ENCODE results near the gene CPA4.
"Not testable (repeated sequence)": the region's sequence is repeated elsewhere in the genome, so short reads cannot be mapped to it uniquely, and the experiment has no call there.

The CPA4 gene

DNA sequence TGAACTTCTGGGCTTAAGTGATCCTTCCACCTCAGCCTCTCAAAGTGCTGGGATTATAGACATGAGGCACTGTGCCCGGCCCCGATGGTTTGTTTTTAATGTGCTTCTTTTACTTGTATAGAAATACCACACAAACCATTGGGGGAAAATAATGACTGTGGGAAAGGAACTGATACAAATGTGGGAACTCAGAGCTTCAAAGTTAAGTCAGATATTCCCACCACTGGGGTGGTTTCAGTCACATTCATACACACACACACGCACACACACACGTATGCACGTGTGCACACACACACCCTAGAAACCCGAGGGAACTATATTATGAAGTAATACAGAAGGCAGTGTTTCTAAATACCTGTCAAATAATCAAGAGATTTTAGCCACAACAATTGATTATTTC, 17.0 kb downstream of the CPA4 start:
- H3K4me3 ChIP-seq (ENCODE audit: low read depth, low read length) = no peak overlapping the region
- TF ChIP-seq POLR2A (IDR thresholded peaks at IDR 0.05; ENCODE audit: extremely low read depth, insufficient read length) (no peak), MYC (IDR thresholded peaks at IDR 0.05; ENCODE audit: low read depth, low read length) (no peak)
- TF ChIP-seq, protein P1, sequence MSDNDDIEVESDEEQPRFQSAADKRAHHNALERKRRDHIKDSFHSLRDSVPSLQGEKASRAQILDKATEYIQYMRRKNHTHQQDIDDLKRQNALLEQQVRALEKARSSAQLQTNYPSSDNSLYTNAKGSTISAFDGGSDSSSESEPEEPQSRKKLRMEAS (IDR thresholded peaks at IDR 0.05; ENCODE audit: low read depth, low read length) = no peak
- TF ChIP-seq, protein P2, sequence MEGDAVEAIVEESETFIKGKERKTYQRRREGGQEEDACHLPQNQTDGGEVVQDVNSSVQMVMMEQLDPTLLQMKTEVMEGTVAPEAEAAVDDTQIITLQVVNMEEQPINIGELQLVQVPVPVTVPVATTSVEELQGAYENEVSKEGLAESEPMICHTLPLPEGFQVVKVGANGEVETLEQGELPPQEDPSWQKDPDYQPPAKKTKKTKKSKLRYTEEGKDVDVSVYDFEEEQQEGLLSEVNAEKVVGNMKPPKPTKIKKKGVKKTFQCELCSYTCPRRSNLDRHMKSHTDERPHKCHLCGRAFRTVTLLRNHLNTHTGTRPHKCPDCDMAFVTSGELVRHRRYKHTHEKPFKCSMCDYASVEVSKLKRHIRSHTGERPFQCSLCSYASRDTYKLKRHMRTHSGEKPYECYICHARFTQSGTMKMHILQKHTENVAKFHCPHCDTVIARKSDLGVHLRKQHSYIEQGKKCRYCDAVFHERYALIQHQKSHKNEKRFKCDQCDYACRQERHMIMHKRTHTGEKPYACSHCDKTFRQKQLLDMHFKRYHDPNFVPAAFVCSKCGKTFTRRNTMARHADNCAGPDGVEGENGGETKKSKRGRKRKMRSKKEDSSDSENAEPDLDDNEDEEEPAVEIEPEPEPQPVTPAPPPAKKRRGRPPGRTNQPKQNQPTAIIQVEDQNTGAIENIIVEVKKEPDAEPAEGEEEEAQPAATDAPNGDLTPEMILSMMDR (IDR thresholded peaks at IDR 0.05; ENCODE audit: low read depth, low read length) = no peak
- no peak for DNase-seq (ENCODE audit: low read depth)

DNA sequence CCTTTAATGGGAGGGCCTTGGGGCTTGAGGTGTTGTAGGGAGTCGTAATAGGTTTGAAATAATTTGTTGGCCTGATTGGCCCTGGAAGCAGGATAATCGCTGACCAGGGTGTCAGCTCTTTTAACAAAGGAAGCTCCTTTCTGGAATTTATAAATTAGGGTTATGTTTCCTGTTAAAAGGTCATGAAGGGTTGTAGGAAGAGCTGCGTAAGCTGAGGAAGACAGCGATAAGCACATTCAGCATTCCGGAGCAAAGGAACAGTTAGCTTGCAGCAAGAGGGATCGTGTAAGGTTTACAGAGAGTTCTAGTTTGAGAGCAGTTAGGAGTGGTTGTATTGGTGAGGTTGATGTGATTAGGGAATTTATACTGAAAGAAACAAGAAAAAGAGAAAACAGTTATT, 21.3 kb downstream of the CPA4 start:
- H3K4me3 ChIP-seq (ENCODE audit: low read depth, low read length) = no peak overlapping the region
- no peak for DNase-seq (ENCODE audit: low read depth)
- no peak for TF ChIP-seq POLR2A (IDR thresholded peaks at IDR 0.05; ENCODE audit: extremely low read depth, insufficient read length)
- no peak for TF ChIP-seq MYC (IDR thresholded peaks at IDR 0.05; ENCODE audit: low read depth, low read length)
- TF ChIP-seq, protein P2 (IDR thresholded peaks at IDR 0.05; ENCODE audit: low read depth, low read length) = no peak
- TF ChIP-seq, protein P1 (IDR thresholded peaks at IDR 0.05; ENCODE audit: low read depth, low read length) = no peak

DNA sequence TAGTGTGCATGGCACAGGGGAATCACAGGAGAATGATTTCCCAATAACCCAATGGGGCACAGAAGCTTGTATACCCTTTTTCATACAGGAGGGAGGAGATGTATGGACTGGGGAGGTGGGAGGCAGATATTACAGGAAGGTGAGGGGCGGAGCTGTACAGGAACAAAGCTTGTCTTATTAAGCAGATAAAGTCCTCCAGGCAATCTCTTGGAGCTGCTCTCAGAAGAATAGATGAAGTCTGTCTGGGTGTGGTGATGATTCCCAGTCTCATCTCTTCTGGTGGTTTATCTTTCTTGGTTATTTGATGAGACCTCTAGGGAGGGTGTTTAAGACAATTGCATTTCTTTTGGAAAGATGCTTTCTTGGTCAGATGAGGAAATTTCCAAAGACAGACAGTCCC, 26.6 kb downstream of the CPA4 start:
- H3K4me3 ChIP-seq (ENCODE audit: low read depth, low read length) = no peak overlapping the region
- no peak for TF ChIP-seq POLR2A (IDR thresholded peaks at IDR 0.05; ENCODE audit: extremely low read depth, insufficient read length)
- TF ChIP-seq MYC (IDR thresholded peaks at IDR 0.05; ENCODE audit: low read depth, low read length) = no peak
- TF ChIP-seq, protein P1 (IDR thresholded peaks at IDR 0.05; ENCODE audit: low read depth, low read length) = no peak
- TF ChIP-seq, protein P2 (IDR thresholded peaks at IDR 0.05; ENCODE audit: low read depth, low read length) = no peak
- DNase-seq (ENCODE audit: low read depth) = no peak

DNA sequence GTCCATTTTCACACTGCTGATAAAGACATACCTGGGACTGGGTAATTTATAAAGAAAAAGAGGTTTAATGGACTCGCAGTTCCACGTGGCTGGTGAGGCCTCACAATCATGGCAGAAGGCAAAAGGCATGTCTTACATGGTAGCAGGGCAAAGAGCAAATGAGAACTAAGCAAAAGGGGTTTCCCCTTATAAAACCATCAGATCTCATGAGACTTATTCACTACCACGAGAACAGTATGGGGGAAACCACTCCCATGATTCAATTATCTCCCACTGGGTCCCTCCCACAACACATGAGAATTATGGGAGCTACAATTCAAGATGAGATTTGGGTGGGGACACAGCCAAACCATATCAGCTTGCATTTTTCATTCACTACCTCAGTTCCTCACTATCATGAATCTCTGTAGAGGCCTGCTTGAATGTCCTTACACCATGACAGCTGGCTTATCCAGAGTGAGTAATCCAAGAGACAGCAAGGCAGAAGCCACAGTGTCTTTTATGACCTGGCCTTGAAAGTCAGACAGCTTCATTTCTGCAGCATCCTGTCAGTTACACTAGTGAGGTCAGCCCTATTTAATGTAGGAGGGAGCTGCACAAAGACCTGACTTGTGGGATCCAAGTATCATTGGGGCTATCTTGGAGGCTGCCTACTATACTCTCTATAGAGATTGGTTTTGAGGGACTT, 28.7 kb downstream of the CPA4 start:
- H3K4me3 ChIP-seq (ENCODE audit: low read depth, low read length); DNase-seq (ENCODE audit: low read depth): not testable (repeated sequence)

DNA sequence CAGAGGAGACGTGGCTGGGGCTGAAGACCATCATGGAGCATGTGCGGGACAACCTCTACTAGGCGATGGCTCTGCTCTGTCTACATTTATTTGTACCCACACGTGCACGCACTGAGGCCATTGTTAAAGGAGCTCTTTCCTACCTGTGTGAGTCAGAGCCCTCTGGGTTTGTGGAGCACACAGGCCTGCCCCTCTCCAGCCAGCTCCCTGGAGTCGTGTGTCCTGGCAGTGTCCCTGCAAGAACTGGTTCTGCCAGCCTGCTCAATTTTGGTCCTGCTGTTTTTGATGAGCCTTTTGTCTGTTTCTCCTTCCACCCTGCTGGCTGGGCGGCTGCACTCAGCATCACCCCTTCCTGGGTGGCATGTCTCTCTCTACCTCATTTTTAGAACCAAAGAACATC, 29.7 kb downstream of the CPA4 start:
- DNase-seq (ENCODE audit: low read depth) = no peak
- H3K4me3 ChIP-seq (ENCODE audit: low read depth, low read length) = no peak overlapping the region
- TF ChIP-seq, protein P2 (IDR thresholded peaks at IDR 0.05; ENCODE audit: low read depth, low read length) = no peak
- TF ChIP-seq POLR2A (IDR thresholded peaks at IDR 0.05; ENCODE audit: extremely low read depth, insufficient read length) (no peak), MYC (IDR thresholded peaks at IDR 0.05; ENCODE audit: low read depth, low read length) (no peak)

DNA sequence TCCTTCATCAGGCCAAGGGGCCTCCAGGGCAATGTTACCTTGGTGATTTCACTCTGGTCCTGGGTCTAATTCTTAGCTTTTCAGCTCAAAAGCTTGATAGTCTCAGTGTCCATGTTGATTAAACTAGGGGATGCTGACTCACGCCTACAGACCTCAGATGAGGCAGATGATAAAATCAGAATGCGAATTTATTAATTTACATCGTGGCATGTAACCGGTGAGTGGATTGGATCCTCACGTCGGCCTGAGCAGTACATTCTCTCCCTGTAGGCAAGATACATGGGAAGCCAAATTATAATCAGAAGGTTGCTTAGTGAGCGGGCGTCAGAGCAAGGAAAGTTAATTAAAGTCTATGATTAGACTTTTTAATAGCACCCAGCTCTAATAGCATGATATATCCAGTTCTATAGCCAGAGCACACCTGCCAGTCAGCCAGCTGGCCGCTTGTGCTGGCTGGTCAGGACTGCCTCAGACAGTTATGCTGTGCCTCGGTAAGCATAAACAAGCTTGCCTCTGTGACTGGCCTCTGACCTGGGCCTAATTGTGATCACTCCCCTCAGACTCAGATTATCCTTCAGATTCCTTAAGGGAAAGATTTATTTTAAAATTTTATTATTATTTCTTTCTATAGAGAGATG, 31.5 kb downstream of the CPA4 start:
- no peak for DNase-seq (ENCODE audit: low read depth)
- no peak for TF ChIP-seq POLR2A (IDR thresholded peaks at IDR 0.05; ENCODE audit: extremely low read depth, insufficient read length)
- TF ChIP-seq, protein P1 (IDR thresholded peaks at IDR 0.05; ENCODE audit: low read depth, low read length) = no peak
- TF ChIP-seq MYC (IDR thresholded peaks at IDR 0.05; ENCODE audit: low read depth, low read length) = no peak
- TF ChIP-seq, protein P2 (IDR thresholded peaks at IDR 0.05; ENCODE audit: low read depth, low read length) = no peak
- no peak overlapping the region for H3K4me3 ChIP-seq (ENCODE audit: low read depth, low read length)
